ENCODE data around the gene TSPAN18.
A peak's percentile ranks its signal among the peaks of the same experiment; 100 is the strongest.

Gene TSPAN18

GRCh38 chr11:44889266-44889665 is 162.5 kb downstream of the TSPAN18 start:
- DNase-seq (ENCODE audit: low read depth): no peak
- no peak for TF ChIP-seq CTCF (IDR thresholded peaks at IDR 0.05; ENCODE audit: insufficient read depth, low read depth, low read length, missing control alignments)

GRCh38 chr11:44892843-44893242 is 166.1 kb downstream of the TSPAN18 start:
- DNase-seq (ENCODE audit: low read depth): no peak
- H3K4me3 ChIP-seq (ENCODE audit: low read depth, low read length): no peak overlapping the region
- no peak for TF ChIP-seq CTCF (IDR thresholded peaks at IDR 0.05; ENCODE audit: insufficient read depth, low read depth, low read length, missing control alignments)

More at GRCh38 chr11:44889266-44889665, 162.5 kb downstream of the TSPAN18 start:
- no peak overlapping the region for H3K4me3 ChIP-seq (ENCODE audit: low read depth, low read length)

- TF ChIP-seq CTCF (IDR thresholded peaks at IDR 0.05; ENCODE audit: insufficient read depth, low read depth, low read length, missing control alignments): no peak
- no peak for DNase-seq (ENCODE audit: low read depth)
- no peak overlapping the region for H3K4me3 ChIP-seq (ENCODE audit: low read depth, low read length)
These were observed 166.6 kb downstream of the TSPAN18 start for GRCh38 chr11:44893308-44893822.

- H3K4me3 ChIP-seq (ENCODE audit: low read depth, low read length): no peak overlapping the region
- DNase-seq (ENCODE audit: low read depth): peak; percentile 62
- peak; percentile 86 for TF ChIP-seq CTCF (IDR thresholded peaks at IDR 0.05; ENCODE audit: insufficient read depth, low read depth, low read length, missing control alignments)
These were observed 167.3 kb downstream of the TSPAN18 start for GRCh38 chr11:44893846-44894617.

- TF ChIP-seq CTCF (IDR thresholded peaks at IDR 0.05; ENCODE audit: insufficient read depth, low read depth, low read length, missing control alignments): no peak
- H3K4me3 ChIP-seq (ENCODE audit: low read depth, low read length): no peak overlapping the region
- DNase-seq (ENCODE audit: low read depth): peak; percentile 71
These were observed 173.2 kb downstream of the TSPAN18 start for GRCh38 chr11:44899959-44900358.

- H3K4me3 ChIP-seq (ENCODE audit: low read depth, low read length): no peak overlapping the region
- no peak for TF ChIP-seq CTCF (IDR thresholded peaks at IDR 0.05; ENCODE audit: insufficient read depth, low read depth, low read length, missing control alignments)
- no peak for DNase-seq (ENCODE audit: low read depth)
These were observed 174.4 kb downstream of the TSPAN18 start for GRCh38 chr11:44901120-44901633.

Measured in GM12865 (cell line).